IPS-20b (cell line): Measurements from ENCODE around the gene MET.

Source experiments
- H3K27ac ChIP-seq: one replicate; pipeline ENCODE4 v1.5.1; 2013; ENCODE audit warnings: low read length
- H3K27me3 ChIP-seq: 2 replicates; pipeline ENCODE4 v1.6.1; 2013; ENCODE audit warnings: mild to moderate bottlenecking, low read length, inconsistent platforms; ENCODE audit not compliant: insufficient read depth
- H3K36me3 ChIP-seq: 2 replicates; pipeline ENCODE4 v1.6.1; 2013; ENCODE audit warnings: low read depth, mild to moderate bottlenecking, inconsistent platforms, low read length, moderate library complexity; ENCODE audit not compliant: insufficient read depth
- H3K4me1 ChIP-seq: 2 replicates; pipeline ENCODE4 v1.6.1; 2013; ENCODE audit warnings: mild to moderate bottlenecking, control low read depth, inconsistent platforms, low read length, moderate library complexity; ENCODE audit not compliant: insufficient read depth
- H3K4me3 ChIP-seq: 2 replicates; pipeline ENCODE4 v1.5.1; 2013; ENCODE audit warnings: mild to moderate bottlenecking, low read length, inconsistent platforms
- H3K9ac ChIP-seq: 2 replicates; pipeline ENCODE4 v1.6.1; 2013; ENCODE audit warnings: low read depth, mild to moderate bottlenecking, inconsistent platforms, low read length, moderate library complexity
- H3K9me3 ChIP-seq: 2 replicates; pipeline ENCODE4 v1.6.1; 2013; ENCODE audit warnings: mild to moderate bottlenecking, low read depth, low read length, inconsistent platforms; ENCODE audit not compliant: insufficient read depth

The MET gene

DNA sequence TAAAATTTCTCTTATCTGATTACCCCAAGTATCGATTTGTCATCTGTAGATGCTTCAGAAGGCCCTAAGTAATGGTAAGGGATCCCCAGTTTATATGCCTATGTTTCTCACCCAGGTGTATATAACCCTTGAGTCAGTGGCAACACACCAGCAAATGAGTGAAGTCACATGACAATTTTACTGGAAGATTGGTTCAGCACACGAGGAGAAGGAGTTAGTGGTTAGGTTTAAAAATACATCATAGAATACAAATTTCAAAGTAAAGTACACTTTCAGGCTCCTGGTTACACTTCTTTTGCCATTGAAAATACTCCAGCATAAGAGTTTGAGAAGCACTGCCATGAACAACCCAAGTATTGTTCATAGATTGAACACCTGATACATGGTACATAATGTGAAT lies 160.7 kb downstream of the MET start:
- Histone ChIP-seq H3K27me3 (no peaks in the 10 kb centered on the region), H3K4me3 (no peak overlapping the region), H3K27ac (no peak overlapping the region), H3K4me1 (no peaks in the 10 kb centered on the region), H3K36me3 (no peaks in the 10 kb centered on the region), H3K9me3 (no peaks in the 10 kb centered on the region), H3K9ac (no peak overlapping the region)

DNA sequence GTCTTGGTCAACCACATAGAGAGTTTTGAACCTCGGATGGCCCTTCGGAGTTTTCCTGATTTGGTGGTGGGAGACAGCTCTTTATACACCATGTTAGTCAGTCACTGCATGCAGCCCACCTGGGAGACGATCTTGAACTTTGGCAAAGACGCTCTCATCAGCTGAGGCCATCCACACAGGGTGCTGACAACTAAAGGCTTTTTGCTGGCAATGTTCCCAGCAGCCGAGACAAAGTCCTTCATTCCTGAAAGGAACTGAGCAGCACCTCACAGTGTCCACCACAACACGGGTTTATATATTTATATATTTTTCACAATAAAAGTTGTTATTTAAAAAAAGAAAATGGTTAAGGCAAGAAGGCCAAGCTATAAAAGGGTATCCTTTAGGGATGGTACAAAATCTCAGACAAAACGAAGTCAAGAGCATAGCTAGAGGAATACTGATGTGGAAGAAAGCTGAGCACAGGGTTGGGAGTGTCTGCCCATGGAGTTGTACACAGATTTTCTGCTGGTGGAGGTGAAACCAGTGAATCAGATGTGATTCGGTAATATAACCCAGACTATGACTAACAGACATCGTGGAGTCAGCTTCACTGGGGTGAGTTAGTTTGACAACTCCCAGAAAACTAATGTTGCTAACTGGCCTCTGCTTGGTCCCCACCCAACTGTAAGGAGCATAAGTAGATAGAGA lies 163.0 kb downstream of the MET start:
- Histone ChIP-seq H3K9me3 (no peaks in the 10 kb centered on the region), H3K36me3 (no peaks in the 10 kb centered on the region), H3K27me3 (no peaks in the 10 kb centered on the region), H3K4me3 (no peak overlapping the region), H3K4me1 (no peaks in the 10 kb centered on the region), H3K27ac (no peak overlapping the region), H3K9ac (no peak overlapping the region)

DNA sequence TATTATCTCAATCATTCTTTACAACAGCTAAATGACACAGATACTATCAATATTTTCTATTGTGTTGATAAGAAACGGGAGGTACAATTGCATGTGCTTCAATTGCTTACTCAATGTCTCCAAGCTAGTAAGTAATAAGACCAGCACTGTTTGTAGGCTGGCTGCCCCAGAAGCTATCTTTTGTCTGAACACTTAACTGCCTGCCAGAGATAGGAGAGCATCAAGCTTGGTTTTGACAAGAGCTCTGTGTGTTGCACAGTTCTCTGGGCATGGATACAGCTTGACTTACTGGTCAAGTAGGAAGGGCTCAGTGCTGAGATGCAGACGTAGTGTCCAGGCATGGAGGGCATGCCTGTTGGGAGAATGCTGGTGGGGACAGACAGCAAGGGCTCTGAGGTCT lies 164.1 kb downstream of the MET start:
- Histone ChIP-seq H3K9ac (no peak overlapping the region), H3K4me3 (no peak overlapping the region), H3K36me3 (no peaks in the 10 kb centered on the region), H3K27ac (no peak overlapping the region), H3K4me1 (no peaks in the 10 kb centered on the region), H3K9me3 (no peaks in the 10 kb centered on the region), H3K27me3 (no peaks in the 10 kb centered on the region)

DNA sequence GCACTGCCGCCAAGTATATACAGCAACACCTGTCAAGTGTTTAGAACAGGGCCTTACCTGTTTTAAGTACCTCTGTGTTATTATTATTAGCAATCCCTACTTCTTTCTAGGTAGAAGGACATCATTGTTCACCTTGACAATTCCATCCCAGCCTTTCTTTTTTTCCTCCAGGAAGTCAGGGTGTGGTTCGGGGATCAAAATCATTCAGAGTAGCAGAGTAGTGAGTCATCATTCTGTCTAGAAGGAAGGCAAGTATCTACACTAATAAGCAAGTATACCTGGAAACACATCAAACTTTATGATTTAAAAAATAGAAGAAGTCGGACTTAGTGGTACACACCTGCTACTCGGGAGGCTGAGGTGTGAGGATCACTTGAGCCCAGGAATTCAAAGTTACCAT lies 164.9 kb downstream of the MET start:
- H3K36me3 ChIP-seq: no peaks in the 10 kb centered on the region
- no peaks in the 10 kb centered on the region for H3K4me1 ChIP-seq
- no peak overlapping the region for H3K27ac ChIP-seq
- no peaks in the 10 kb centered on the region for H3K27me3 ChIP-seq
- no peaks in the 10 kb centered on the region for H3K9me3 ChIP-seq
- H3K9ac ChIP-seq: no peak overlapping the region
- no peak overlapping the region for H3K4me3 ChIP-seq

DNA sequence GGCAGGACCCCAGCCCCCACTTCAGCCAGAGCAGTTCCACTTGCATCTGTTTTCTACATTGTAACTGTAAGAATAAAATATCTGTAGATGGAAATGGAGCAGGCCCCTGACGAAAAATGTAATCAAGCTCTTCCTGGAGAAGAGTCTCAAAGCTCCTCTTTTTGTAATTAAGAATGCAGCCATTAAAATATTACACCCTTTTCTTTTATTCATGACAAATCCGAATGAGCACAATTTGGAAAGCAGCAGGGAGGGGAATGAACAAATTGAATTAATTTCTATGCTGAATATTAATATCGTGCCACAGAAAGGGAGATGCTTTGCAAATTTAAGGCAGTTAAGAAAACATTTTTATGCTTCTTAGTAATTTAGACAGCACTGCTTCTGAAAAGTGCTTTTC lies 165.6 kb downstream of the MET start:
- no peaks in the 10 kb centered on the region for H3K4me1 ChIP-seq
- H3K9me3 ChIP-seq: no peaks in the 10 kb centered on the region
- no peaks in the 10 kb centered on the region for H3K27me3 ChIP-seq
- H3K27ac ChIP-seq: no peak overlapping the region
- H3K36me3 ChIP-seq: no peaks in the 10 kb centered on the region
- no peak overlapping the region for H3K9ac ChIP-seq
- H3K4me3 ChIP-seq: no peak overlapping the region

DNA sequence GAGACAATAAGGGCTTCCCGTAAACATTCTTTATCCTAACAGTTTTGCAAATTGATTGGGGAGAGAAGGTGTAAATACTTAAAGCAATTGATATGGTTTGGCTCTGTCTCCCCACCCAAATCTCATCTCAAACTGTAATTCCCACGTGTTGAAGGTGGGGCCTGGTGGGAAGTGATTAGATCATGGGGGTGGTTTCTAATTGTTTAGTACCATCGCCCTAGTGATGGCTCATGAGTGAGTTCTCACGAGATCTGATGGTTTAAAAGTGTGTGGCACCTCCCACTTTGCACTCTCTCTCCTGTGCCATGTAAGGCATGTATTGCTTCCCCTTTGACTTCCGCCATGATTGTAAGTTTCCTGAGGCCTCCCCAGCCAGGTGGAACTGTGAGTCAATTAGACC lies 168.3 kb downstream of the MET start:
- no peak overlapping the region for H3K4me3 ChIP-seq
- no peaks in the 10 kb centered on the region for H3K4me1 ChIP-seq
- no peak overlapping the region for H3K27ac ChIP-seq
- no peaks in the 10 kb centered on the region for H3K36me3 ChIP-seq
- no peak overlapping the region for H3K9ac ChIP-seq
- no peaks in the 10 kb centered on the region for H3K9me3 ChIP-seq
- H3K27me3 ChIP-seq: no peaks in the 10 kb centered on the region

DNA sequence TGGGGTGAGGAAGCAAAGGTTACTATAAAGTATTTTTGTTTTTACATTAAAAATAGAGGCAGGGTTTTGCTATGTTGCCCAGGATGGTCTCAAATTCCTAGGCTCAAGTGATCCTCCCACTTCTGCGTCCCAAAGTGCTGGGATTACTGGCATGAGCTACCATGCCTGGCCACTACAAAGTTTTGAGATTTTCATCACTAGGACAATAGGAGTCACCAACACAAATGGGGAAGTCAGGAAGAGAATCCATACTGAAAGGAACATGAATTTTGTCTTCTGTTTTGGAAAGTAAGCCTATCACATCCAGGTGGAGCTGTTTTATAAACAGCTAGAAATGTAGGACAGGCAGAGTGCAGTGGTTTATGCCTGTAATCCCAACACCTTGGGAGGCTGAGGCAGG lies 170.4 kb downstream of the MET start:
- Histone ChIP-seq H3K9ac (no peak overlapping the region), H3K27me3 (no peaks in the 10 kb centered on the region), H3K4me1 (no peaks in the 10 kb centered on the region), H3K4me3 (no peak overlapping the region), H3K36me3 (no peaks in the 10 kb centered on the region), H3K9me3 (no peaks in the 10 kb centered on the region), H3K27ac (no peak overlapping the region)

DNA sequence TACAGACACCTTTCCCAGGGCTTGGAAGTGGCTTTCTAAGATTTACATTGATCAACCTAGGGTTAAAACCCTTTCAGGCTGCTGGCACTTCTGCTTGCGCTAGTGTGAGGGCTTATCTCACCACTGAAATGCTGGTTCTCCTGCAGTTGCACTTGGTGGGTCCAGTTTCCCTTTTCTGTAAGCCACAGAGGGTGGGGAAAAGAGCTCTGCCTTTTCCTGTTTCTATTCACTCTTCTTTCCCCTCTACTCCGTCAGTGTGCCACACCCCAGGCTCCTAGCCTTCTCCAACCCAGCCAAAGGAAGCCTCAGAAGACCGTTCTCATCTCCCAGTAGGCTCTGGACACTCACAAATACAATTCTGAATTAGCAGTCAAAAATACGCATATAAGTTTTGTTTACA lies 171.4 kb downstream of the MET start:
- Histone ChIP-seq H3K9me3 (no peaks in the 10 kb centered on the region), H3K27me3 (no peaks in the 10 kb centered on the region), H3K27ac (no peak overlapping the region), H3K36me3 (no peaks in the 10 kb centered on the region), H3K4me1 (no peaks in the 10 kb centered on the region), H3K4me3 (no peak overlapping the region), H3K9ac (no peak overlapping the region)
